Loucy (cell line): ENCODE measurements around the gene GABRB2.

Experiments used
- EZH2phosphoT487 ChIP-seq: fragments of 200-600 bp; IDR thresholded peaks from 2 replicates; pipeline ENCODE4 v1.6.1; 2018; ENCODE audit warnings: antibody characterized with exemption, mild to moderate bottlenecking, moderate library complexity, borderline replicate concordance
- TF ChIP-seq, protein P1 (sequence below): fragments of 200-600 bp; sonication (generic); conservative IDR thresholded peaks from 2 replicates; pipeline ENCODE4 v1.5.1; 2014; ENCODE audit warnings: mild to moderate bottlenecking, antibody characterized with exemption, low read length

DNA sequence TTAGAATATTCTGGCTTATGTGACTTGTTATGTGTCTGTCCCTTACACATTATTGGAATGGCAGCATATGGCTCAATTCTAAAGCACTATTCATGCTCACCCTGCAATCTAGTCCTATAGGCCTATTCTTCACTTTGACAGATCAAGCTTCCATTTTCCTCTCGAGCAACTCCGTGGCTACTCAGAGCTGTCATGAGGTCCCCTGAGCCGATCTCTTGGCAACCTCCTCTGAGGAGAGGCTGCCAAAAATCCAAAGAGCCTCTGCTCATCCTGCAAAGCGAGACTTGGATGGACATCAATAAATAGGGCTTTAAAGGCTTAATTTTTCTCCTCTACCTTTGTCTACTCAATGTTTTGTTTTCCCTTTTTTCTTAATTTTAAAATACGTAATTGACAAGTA is 163.8 kb downstream of the GABRB2 start:
- TF ChIP-seq, protein P1, sequence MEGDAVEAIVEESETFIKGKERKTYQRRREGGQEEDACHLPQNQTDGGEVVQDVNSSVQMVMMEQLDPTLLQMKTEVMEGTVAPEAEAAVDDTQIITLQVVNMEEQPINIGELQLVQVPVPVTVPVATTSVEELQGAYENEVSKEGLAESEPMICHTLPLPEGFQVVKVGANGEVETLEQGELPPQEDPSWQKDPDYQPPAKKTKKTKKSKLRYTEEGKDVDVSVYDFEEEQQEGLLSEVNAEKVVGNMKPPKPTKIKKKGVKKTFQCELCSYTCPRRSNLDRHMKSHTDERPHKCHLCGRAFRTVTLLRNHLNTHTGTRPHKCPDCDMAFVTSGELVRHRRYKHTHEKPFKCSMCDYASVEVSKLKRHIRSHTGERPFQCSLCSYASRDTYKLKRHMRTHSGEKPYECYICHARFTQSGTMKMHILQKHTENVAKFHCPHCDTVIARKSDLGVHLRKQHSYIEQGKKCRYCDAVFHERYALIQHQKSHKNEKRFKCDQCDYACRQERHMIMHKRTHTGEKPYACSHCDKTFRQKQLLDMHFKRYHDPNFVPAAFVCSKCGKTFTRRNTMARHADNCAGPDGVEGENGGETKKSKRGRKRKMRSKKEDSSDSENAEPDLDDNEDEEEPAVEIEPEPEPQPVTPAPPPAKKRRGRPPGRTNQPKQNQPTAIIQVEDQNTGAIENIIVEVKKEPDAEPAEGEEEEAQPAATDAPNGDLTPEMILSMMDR = no peak
- no peak for TF ChIP-seq EZH2phosphoT487
